Tibial artery (tissue), 4 donors: ENCODE data around the gene MYOC.
A peak's percentile ranks its signal among the peaks of the same experiment; 100 is the strongest.
"Not testable (repeated sequence)": the region's sequence is repeated elsewhere in the genome, so short reads cannot be mapped to it uniquely, and the experiment has no call there.

ENCODE experiments used
- DNase-seq, 2 donors: peaks; one replicate each; pipeline ENCODE4 v3.0.0-alpha.2; 2019
- H3K27ac ChIP-seq, 2 donors: fragments of 200-600 bp; sonication (generic) in 1 of 2; 1 replicate in 1 of 2; 2 replicates in 1 of 2; pipeline ENCODE4 v1.5.1; 2018 to 2019; ENCODE audit warnings: mild to moderate bottlenecking in 1 of 2
- H3K27me3 ChIP-seq, 2 donors: fragments of 200-600 bp; sonication (generic) in 1 of 2; one replicate each; pipeline versions ENCODE4 v1.5.1 to v1.6.0; 2016 to 2019
- H3K36me3 ChIP-seq, 3 donors: fragments of 200-600 bp; sonication (generic) in 2 of 3; one replicate each; pipeline ENCODE4 v1.5.1; 2016 to 2019; ENCODE audit warnings: mild to moderate bottlenecking in 2 of 3
- H3K4me1 ChIP-seq, 4 donors: fragments of 200-600 bp; sonication (generic) in 2 of 4; 1 replicate in 3 of 4; 2 replicates in 1 of 4; pipeline ENCODE4 v1.5.1; 2016 to 2019
- H3K4me3 ChIP-seq, 2 donors: fragments of 200-600 bp; sonication (generic) in 1 of 2; 1 replicate in 1 of 2; 2 replicates in 1 of 2; pipeline ENCODE4 v1.5.1; 2018 to 2019; ENCODE audit warnings: mild to moderate bottlenecking in 2 of 2
- H3K9me3 ChIP-seq, 3 donors: fragments of 200-600 bp; sonication (generic) in 1 of 3; one replicate each; pipeline ENCODE4 v1.5.1; 2016 to 2019
- intact Hi-C: fragments of 100-400 bp; cut with DNase I; formaldehyde crosslinking; loops from one replicate; pipeline ENCODE4 v1.15.0; 2023; ENCODE audit warnings: low total_unique reads
- TF ChIP-seq, protein P1 (sequence below), 2 experiments: fragments of 200-600 bp in 1 of 2; fragments of 450-650 bp in 1 of 2; IDR thresholded peaks; one replicate each; pipeline ENCODE4 v1.5.1; 2017 to 2019; ENCODE audit warnings: antibody characterized with exemption in 2 of 2, mild to moderate bottlenecking in 1 of 2, moderate library complexity in 1 of 2

MYOC gene

DNA sequence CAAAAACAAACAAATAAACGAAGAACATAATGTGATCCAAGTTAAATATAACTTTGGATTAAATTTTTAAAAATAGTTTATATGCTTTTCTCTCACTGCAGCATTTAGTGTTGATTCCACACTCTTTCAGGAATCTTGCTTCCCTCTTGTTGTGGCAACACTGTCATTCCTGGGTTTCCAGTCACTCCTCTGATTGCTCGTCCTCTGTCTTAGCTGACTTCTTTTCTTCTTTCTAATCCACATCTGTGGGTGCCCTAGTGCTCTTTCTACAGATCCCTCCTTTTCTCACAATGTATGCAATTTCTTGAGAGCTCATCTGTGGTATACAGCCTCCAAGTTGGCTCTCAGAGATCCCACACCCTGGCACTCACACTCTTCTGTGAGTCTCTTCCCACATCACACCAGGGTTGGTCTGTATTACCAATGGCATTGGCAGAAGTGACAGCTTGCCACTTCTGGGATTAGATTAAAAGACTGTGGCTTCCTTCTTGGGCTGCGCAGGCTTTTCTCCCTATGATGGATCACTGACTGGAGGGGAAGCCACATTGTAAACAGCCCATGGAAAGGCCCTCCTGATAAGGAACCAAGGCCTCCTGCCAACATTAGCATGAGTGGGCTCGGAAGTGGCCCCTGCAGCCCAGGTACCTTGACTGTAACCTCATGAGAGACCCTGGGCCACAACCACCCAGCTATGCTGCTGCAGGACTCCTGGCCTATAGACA lies 11.5 kb upstream of the MYOC start:
- Histone ChIP-seq H3K27me3 (no peaks in the 10 kb centered on the region), H3K4me3 (no peak overlapping the region), H3K27ac (peak overlapping the region; percentile 31 to 53), H3K36me3 (no peaks in the 10 kb centered on the region), H3K4me1 (peaks cover 0 to 19% (median 2%) of the 10 kb centered on the region in 4 donors), H3K9me3 (no peaks in the 10 kb centered on the region)
- intact Hi-C loops = no loop called here
- TF ChIP-seq, protein P1, sequence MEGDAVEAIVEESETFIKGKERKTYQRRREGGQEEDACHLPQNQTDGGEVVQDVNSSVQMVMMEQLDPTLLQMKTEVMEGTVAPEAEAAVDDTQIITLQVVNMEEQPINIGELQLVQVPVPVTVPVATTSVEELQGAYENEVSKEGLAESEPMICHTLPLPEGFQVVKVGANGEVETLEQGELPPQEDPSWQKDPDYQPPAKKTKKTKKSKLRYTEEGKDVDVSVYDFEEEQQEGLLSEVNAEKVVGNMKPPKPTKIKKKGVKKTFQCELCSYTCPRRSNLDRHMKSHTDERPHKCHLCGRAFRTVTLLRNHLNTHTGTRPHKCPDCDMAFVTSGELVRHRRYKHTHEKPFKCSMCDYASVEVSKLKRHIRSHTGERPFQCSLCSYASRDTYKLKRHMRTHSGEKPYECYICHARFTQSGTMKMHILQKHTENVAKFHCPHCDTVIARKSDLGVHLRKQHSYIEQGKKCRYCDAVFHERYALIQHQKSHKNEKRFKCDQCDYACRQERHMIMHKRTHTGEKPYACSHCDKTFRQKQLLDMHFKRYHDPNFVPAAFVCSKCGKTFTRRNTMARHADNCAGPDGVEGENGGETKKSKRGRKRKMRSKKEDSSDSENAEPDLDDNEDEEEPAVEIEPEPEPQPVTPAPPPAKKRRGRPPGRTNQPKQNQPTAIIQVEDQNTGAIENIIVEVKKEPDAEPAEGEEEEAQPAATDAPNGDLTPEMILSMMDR (IDR thresholded peaks at IDR 0.05) = no peak
- DNase-seq = no peak

DNA sequence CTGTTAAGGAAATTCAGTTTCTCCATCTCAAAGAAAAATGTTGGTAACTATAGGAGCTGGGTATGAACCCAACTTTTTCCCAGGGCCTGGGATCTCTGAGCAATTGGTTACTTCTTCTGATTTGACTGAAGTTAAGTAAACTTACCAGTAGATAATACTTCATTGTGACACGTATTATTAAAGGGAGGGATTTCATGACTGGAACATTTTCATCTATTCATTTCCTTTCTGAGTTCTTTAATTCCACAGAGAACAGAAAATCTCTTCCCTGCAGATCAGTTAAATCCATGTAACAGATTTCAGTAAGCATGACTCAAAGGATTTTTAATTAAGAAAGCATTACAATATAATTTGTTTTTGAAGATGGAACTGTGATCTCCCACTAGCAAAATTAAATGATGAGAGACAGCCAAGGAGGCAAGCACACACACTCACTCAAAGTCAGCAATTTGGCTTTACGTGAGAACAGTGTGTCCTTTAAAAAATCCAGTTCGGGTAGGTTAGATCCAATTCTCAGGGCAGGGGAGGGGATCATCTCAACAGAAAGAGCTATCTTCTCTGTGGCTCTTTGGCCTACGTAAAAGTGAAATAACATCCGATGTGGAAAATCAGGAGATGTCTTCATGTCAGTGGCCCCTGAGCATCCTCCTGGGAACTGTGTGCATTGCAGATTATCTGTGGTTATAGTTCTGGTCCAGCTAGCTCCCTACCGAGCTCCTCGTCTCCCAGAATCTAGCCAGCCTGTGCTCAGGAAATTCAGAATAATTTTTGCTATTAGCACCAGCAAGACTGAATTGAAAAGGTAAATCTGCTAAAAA lies 10.8 kb upstream of the MYOC start:
- intact Hi-C loops = no loop called here
- H3K27me3 ChIP-seq = no peaks in the 10 kb centered on the region
- TF ChIP-seq, protein P1 (IDR thresholded peaks at IDR 0.05) = no peak
- H3K4me3 ChIP-seq = no peak overlapping the region
- no peak for DNase-seq
- H3K9me3 ChIP-seq = no peaks in the 10 kb centered on the region
- H3K36me3 ChIP-seq = no peaks in the 10 kb centered on the region
- peaks cover 0 to 19% (median 2%) of the 10 kb centered on the region in 4 donors for H3K4me1 ChIP-seq
- peak overlapping the region; percentile 31 to 53 for H3K27ac ChIP-seq

DNA sequence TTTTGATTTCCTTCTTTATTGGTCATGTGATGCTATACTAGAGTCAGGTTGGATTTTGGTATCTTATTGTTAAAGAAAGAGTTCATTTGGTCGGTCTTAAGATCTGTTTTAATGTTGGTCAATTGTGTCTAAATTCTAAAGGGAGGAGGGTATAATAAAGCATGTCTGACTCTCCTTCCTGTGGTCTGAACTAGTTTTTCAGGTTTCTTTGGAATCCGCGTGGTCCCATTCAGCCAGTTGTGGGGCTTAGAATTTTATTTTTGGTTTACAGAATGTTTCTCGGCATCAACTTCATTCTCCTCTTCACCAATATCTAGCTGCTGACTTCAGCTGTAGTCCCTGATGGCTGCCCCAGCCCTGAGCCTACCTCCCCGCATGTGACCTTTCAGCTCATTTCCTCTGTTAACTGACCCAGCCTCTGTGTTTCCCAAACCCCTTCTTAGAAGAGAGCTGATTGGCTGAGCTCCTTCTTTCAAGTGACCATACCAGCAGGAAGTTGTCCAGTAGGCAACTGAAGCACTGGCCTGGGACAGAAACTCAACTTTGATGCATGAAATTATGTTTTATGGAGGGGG lies 8.7 kb upstream of the MYOC start:
- Histone ChIP-seq H3K4me3 (no peak overlapping the region), H3K9me3 (no peaks in the 10 kb centered on the region), H3K36me3 (no peaks in the 10 kb centered on the region), H3K4me1 (peaks cover 0 to 20% (median under 1%) of the 10 kb centered on the region in 4 donors), H3K27me3 (no peaks in the 10 kb centered on the region), H3K27ac (no peak overlapping the region)
- no peak for DNase-seq
- TF ChIP-seq, protein P1 (IDR thresholded peaks at IDR 0.05) = no peak
- intact Hi-C loops = no loop called here

DNA sequence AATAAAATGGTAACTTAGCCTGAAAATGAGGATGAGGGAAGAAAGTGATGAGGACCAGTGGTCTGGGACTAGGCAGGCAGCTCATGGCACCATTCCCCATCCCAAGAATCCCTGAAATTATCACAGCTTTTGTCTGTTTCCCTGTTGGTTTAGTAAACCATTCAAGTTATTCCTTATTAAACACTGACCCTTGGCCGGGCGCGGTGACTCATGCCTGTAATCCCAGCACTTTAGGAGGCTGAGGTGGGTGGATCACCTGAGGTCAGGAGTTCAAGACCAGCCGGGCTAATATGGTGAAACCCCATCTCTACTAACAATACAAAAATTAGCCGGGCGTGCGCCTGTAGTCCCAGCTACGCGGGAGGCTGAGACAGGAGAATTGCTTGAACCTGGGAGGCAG lies 3.7 kb upstream of the MYOC start:
- H3K9me3 ChIP-seq, H3K4me3 ChIP-seq, H3K27me3 ChIP-seq, H3K36me3 ChIP-seq, intact Hi-C loops, DNase-seq: not testable (repeated sequence)
- Histone ChIP-seq H3K27ac (peak overlapping the region; percentile 75 to 89), H3K4me1 (peaks cover 0 to 50% (median 38%) of the 10 kb centered on the region in 4 donors)

DNA sequence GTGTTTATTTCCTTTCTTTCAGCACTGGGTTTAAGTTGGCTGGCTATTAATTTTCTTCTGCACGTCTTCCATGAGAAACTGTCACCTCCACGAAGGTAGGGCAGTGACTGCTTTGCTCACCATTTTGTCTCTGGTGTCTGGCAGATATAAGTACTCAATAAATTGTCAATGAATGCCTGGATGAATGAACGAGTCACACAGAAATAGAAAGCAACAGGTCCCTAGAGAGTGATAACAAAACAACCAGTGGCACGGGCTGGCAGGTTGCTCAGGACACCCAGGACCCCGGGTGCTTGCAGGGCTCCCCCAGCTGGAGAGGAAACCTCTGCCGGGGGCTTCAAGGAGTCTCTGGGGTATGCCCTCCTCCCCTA lies 3.2 kb upstream of the MYOC start:
- TF ChIP-seq, protein P1 (IDR thresholded peaks at IDR 0.05) = no peak
- peaks cover 0 to 55% (median 38%) of the 10 kb centered on the region in 4 donors for H3K4me1 ChIP-seq
- H3K36me3 ChIP-seq = no peaks in the 10 kb centered on the region
- H3K4me3 ChIP-seq = no peak overlapping the region
- peak overlapping the region; percentile 75 to 89 for H3K27ac ChIP-seq
- no peaks in the 10 kb centered on the region for H3K27me3 ChIP-seq
- no peaks in the 10 kb centered on the region for H3K9me3 ChIP-seq
- DNase-seq = no peak
- intact Hi-C loops = no loop called here
